Esophagus squamous epithelium (tissue), 4 donors: Measurements from ENCODE around the gene DAB2IP.

Source experiments
- POLR2A ChIP-seq, 4 donors: fragments of 450-650 bp; IDR thresholded peaks; one replicate each; pipeline ENCODE4 v1.6.1; 2017; ENCODE audit warnings: antibody characterized with exemption in 4 of 4, mild to moderate bottlenecking in 4 of 4, moderate library complexity in 3 of 4
- TF ChIP-seq, protein P1 (sequence below), 6 experiments: fragments of 450-650 bp in 4 of 6; fragments of 200-600 bp in 2 of 6; sonication (generic) in 2 of 6; IDR thresholded peaks; one replicate each; pipeline ENCODE4 v1.5.1; 2016 to 2019; ENCODE audit warnings: antibody characterized with exemption in 6 of 6, mild to moderate bottlenecking in 4 of 6, moderate library complexity in 4 of 6

DNA sequence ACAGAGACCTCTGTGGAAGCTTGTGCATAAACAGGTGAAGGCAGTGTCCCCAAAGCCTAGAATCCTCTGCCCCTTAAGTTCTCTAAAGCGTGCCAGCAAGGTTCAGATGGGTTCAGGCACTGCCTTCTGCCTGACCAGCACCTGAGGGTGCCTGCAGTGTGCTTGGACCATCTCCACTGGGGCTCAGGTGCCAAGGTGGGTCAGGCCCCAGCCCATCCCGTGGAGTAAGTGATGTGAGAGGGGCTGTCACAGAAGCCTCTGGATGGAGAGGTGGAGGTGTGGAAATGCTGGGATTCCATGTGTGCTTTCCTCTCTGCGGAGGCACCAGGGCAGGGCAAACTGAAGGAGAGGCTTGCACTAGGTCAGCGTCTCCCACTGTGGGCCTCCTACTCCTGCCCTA lies 118.5 kb downstream of the DAB2IP start:
- TF ChIP-seq, protein P1, sequence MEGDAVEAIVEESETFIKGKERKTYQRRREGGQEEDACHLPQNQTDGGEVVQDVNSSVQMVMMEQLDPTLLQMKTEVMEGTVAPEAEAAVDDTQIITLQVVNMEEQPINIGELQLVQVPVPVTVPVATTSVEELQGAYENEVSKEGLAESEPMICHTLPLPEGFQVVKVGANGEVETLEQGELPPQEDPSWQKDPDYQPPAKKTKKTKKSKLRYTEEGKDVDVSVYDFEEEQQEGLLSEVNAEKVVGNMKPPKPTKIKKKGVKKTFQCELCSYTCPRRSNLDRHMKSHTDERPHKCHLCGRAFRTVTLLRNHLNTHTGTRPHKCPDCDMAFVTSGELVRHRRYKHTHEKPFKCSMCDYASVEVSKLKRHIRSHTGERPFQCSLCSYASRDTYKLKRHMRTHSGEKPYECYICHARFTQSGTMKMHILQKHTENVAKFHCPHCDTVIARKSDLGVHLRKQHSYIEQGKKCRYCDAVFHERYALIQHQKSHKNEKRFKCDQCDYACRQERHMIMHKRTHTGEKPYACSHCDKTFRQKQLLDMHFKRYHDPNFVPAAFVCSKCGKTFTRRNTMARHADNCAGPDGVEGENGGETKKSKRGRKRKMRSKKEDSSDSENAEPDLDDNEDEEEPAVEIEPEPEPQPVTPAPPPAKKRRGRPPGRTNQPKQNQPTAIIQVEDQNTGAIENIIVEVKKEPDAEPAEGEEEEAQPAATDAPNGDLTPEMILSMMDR (IDR thresholded peaks at IDR 0.05), result no peak
- no peak for TF ChIP-seq POLR2A (IDR thresholded peaks at IDR 0.05)
